Endothelial cell of umbilical vein (primary cell): Measurements from ENCODE around the gene DMD. TPM values are rescaled to one million over a fixed set of nuclear protein-coding genes. Genes with fewer than 3 reads are reported as not detected.

Experiments used
- BruUV-seq: library from RNA; stranded (reverse); fragments of 400-500 nt; replicated peaks from 2 replicates; lab custom pipeline; 2021; lab: Mats Ljungman, UMichigan
- CTCF ChIA-PET: fragments of 300-600, 350-600 bp; sonication (Branson Sonifier 250); formaldehyde crosslinking; loops from one replicate; lab custom pipeline; 2021; ENCODE audit warnings: antibody characterized with exemption, inconsistent platforms; lab: Charles Lee
- POLR2A ChIA-PET: fragments of 300-600, 350-600 bp; sonication (Branson Sonifier 250); formaldehyde crosslinking; loops from one replicate; lab custom pipeline; 2021; ENCODE audit warnings: antibody characterized with exemption, inconsistent platforms; lab: Charles Lee
- DNase-seq: peaks from one replicate; pipeline ENCODE4 v3.0.0-alpha.2; 2011; ENCODE audit warnings: low read depth, low spot score
- FAIRE-seq: peaks from 2 replicates; lab custom pipeline; 2011; peaks lifted over from hg19 to GRCh38; lab: Jason Lieb, UNC
- H2AFZ ChIP-seq: 2 replicates; pipeline ENCODE4 v1.6.0; 2012; ENCODE audit warnings: low read depth, low read length, control low read depth, inconsistent platforms
- H3K27ac ChIP-seq: 2 replicates; pipeline ENCODE4 v1.5.1; 2011; ENCODE audit warnings: low read depth, mild to moderate bottlenecking, control low read depth, low read length, moderate library complexity; ENCODE audit not compliant: insufficient read depth
- H3K27me3 ChIP-seq, 2 experiments: 2 replicates each; pipeline versions ENCODE4 v1.6.0 to v1.6.1; 2011; ENCODE audit warnings: low read length in 2 of 2, mixed read lengths in 1 of 2; ENCODE audit not compliant: control insufficient read depth in 2 of 2, insufficient read depth in 2 of 2
- H3K36me3 ChIP-seq, 2 experiments: 2 replicates in 1 of 2; 3 replicates in 1 of 2; pipeline ENCODE4 v1.5.1; 2011; ENCODE audit warnings: low read length in 2 of 2, mild to moderate bottlenecking in 1 of 2, moderate library complexity in 1 of 2; ENCODE audit not compliant: control insufficient read depth in 2 of 2, insufficient read depth in 2 of 2; ENCODE audit errors: extremely low read depth in 1 of 2
- H3K4me1 ChIP-seq: 3 replicates; pipeline ENCODE4 v1.5.1; 2011; ENCODE audit warnings: mild to moderate bottlenecking, low read length; ENCODE audit not compliant: control insufficient read depth, insufficient read depth; ENCODE audit errors: extremely low read depth
- H3K4me2 ChIP-seq: 2 replicates; pipeline ENCODE4 v1.6.1; 2011; ENCODE audit warnings: low read length, control low read depth, mixed read lengths; ENCODE audit not compliant: insufficient read depth
- H3K4me3 ChIP-seq, 3 experiments: fragments of 200-600 bp in 1 of 3; sonication (generic), shearing (Covaris generic) in 1 of 3; replicated peaks in 1 of 3; 2 replicates each; pipeline ENCODE4 v1.5.1; 2011 to 2016; ENCODE audit warnings: control low read depth in 3 of 3, low read length in 3 of 3, mild to moderate bottlenecking in 2 of 3, inconsistent platforms in 1 of 3, low read depth in 1 of 3, moderate library complexity in 1 of 3; ENCODE audit not compliant: insufficient read depth in 1 of 3
- H3K79me2 ChIP-seq: 2 replicates; pipeline ENCODE4 v1.6.0; 2012; ENCODE audit warnings: low read length, inconsistent platforms; ENCODE audit not compliant: control insufficient read depth, insufficient read depth
- H3K9ac ChIP-seq: replicated peaks from 2 replicates; pipeline ENCODE3; 2011; ENCODE audit warnings: low read length, control low read depth; ENCODE audit not compliant: insufficient read depth; ENCODE audit errors: extremely low read depth
- H3K9me1 ChIP-seq: replicated peaks from 3 replicates; pipeline ENCODE4 v1.6.0; 2011; ENCODE audit warnings: mild to moderate bottlenecking, low read length; ENCODE audit not compliant: control insufficient read depth, insufficient read depth; ENCODE audit errors: extremely low read depth
- H3K9me3 ChIP-seq: replicated peaks from 2 replicates; pipeline ENCODE4 v1.5.1; 2012; ENCODE audit warnings: low read length, inconsistent platforms; ENCODE audit not compliant: control insufficient read depth, insufficient read depth
- H4K20me1 ChIP-seq: replicated peaks from 2 replicates; pipeline ENCODE3; 2011; ENCODE audit warnings: mild to moderate bottlenecking, low read length; ENCODE audit not compliant: control insufficient read depth, insufficient read depth; ENCODE audit errors: extremely low read depth
- EZH2 ChIP-seq: IDR thresholded peaks from 2 replicates; pipeline ENCODE4 v1.6.1; 2012; ENCODE audit warnings: borderline replicate concordance, low read depth, mild to moderate bottlenecking, moderate library complexity, low read length, inconsistent platforms; ENCODE audit not compliant: severe bottlenecking
- FOS ChIP-seq: IDR thresholded peaks from 2 replicates; pipeline ENCODE4 v1.6.1; 2011; ENCODE audit warnings: mild to moderate bottlenecking, low read length, moderate library complexity, borderline replicate concordance; ENCODE audit not compliant: insufficient read depth
- GATA2 ChIP-seq: IDR thresholded peaks from 2 replicates; pipeline ENCODE4 v1.7.0; 2011; ENCODE audit warnings: low read depth, mild to moderate bottlenecking, moderate library complexity, mixed read lengths, low read length; ENCODE audit not compliant: insufficient read length, insufficient read depth
- JUN ChIP-seq: IDR thresholded peaks from 2 replicates; pipeline ENCODE4 v1.6.1; 2011; ENCODE audit warnings: borderline replicate concordance, low read depth; ENCODE audit not compliant: insufficient read length, insufficient read depth
- MAX ChIP-seq: IDR thresholded peaks from 2 replicates; pipeline ENCODE4 v1.6.1; 2011; ENCODE audit not compliant: insufficient read depth, insufficient read length
- MYC ChIP-seq: IDR thresholded peaks from one replicate; pipeline ENCODE4 v1.6.1; 2011; ENCODE audit warnings: mild to moderate bottlenecking, low read depth, low read length
- POLR2A ChIP-seq: IDR thresholded peaks from 2 replicates; pipeline ENCODE4 v1.6.1; 2012; ENCODE audit warnings: low read depth, mild to moderate bottlenecking, control low read depth, low read length
- POLR2AphosphoS5 ChIP-seq: IDR thresholded peaks from 2 replicates; pipeline ENCODE4 v1.6.1; 2012; ENCODE audit warnings: low read depth, mild to moderate bottlenecking, control low read depth, low read length, moderate library complexity; ENCODE audit not compliant: insufficient read depth
- dilution Hi-C: fragments of 300-500 bp; cut with MboI; formaldehyde crosslinking; loops from one replicate; pipeline ENCODE4 v1.15.0; 2019; ENCODE audit warnings: low sequenced_read_pairs; ENCODE audit not compliant: extremely low pct_ligation_motif_present
- intact Hi-C: fragments of 100-400 bp; cut with micrococcal nuclease; formaldehyde crosslinking; loops from one replicate; pipeline ENCODE4 v1.10.0; 2022
- polyA plus RNA-seq, 4 experiments: library from polyadenylated mRNA; depleted of rRNA in 3 of 4; stranded (reverse) in 3 of 4; unstranded in 1 of 4; fragments of >200 nt; gene quantifications; 2 replicates each; pipeline versions ENCODE4 v1.2.1 to v1.2.3, GENCODE V29; 2011 to 2012; ENCODE audit warnings: missing spikeins in 1 of 4
- total RNA-seq: library from RNA; stranded (reverse); gene quantifications from 2 replicates; pipeline ENCODE4 v1.2.3, GENCODE V29; 2021
- TF ChIP-seq, protein P1 (sequence below), 2 donors: IDR thresholded peaks; 1 replicate in 1 of 2; 2 replicates in 1 of 2; pipeline ENCODE4 v1.5.1; 2011; ENCODE audit warnings: low read length in 2 of 2, mild to moderate bottlenecking in 2 of 2, moderate library complexity in 2 of 2, control low read depth in 1 of 2, inconsistent platforms in 1 of 2, low read depth in 1 of 2; ENCODE audit not compliant: insufficient read depth in 1 of 2; ENCODE audit errors: extremely low read depth in 1 of 2

DMD gene
- total and polyA plus RNA-seq, 2 donors (not counting 3 experiments of a cell fraction or from before 2014, with no cell fraction given), result 7.3 to 9.0 TPM

DNA sequence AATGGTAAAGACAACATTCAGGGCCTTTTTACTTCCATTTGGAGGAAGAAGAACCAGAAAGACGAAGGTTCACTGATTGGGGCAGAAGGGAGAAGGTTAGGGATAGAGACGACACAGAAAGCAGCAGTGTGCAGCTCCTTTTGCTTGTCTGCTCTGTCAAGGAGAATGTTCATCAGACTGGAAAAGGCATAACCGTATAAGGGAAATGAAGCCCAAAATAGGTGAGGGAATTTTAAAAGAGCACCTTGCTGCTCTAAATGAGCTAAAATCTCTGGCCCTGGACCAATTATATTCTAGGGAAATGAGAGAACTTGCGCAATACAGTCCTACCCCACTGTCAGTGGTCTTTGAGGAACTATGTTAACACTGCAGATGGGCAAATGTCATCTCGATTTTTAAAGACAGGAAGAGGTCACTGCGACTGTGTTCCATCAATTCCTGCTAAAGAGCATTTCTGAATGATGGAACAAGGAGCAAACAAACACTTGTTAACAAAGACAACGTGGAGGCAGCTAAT lies 1229.7 kb downstream of the DMD start:
- dilution Hi-C loops (no loop called here), intact Hi-C loops (no loop called here)
- POLR2A ChIA-PET, result no interaction called here
- Histone ChIP-seq H3K4me1 (no peaks in the 10 kb centered on the region), H4K20me1 (no peaks in the 10 kb centered on the region), H3K36me3 (no peaks in the 10 kb centered on the region), H3K9me1 (no peaks in the 10 kb centered on the region), H3K27me3 (no peaks in the 10 kb centered on the region), H3K4me3 (no peak overlapping the region), H3K27ac (no peak overlapping the region), H3K9ac (no peak overlapping the region), H2AFZ (no peak overlapping the region), H3K4me2 (no peak overlapping the region), H3K9me3 (no peaks in the 10 kb centered on the region), H3K79me2 (no peaks in the 10 kb centered on the region)
- FAIRE-seq (no peak), DNase-seq (no peak)
- CTCF ChIA-PET, result no interaction called here
- no peak for TF ChIP-seq POLR2AphosphoS5
- TF ChIP-seq FOS, result no peak
- no peak for TF ChIP-seq POLR2A
- no peak for TF ChIP-seq JUN
- no peak for TF ChIP-seq GATA2
- no peak for TF ChIP-seq MYC
- no peak for TF ChIP-seq EZH2
- TF ChIP-seq, protein P1, sequence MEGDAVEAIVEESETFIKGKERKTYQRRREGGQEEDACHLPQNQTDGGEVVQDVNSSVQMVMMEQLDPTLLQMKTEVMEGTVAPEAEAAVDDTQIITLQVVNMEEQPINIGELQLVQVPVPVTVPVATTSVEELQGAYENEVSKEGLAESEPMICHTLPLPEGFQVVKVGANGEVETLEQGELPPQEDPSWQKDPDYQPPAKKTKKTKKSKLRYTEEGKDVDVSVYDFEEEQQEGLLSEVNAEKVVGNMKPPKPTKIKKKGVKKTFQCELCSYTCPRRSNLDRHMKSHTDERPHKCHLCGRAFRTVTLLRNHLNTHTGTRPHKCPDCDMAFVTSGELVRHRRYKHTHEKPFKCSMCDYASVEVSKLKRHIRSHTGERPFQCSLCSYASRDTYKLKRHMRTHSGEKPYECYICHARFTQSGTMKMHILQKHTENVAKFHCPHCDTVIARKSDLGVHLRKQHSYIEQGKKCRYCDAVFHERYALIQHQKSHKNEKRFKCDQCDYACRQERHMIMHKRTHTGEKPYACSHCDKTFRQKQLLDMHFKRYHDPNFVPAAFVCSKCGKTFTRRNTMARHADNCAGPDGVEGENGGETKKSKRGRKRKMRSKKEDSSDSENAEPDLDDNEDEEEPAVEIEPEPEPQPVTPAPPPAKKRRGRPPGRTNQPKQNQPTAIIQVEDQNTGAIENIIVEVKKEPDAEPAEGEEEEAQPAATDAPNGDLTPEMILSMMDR (IDR thresholded peaks at IDR 0.05; ENCODE audit: extremely low read depth in 1 of 2, insufficient read depth in 1 of 2, low read depth in 1 of 2, low read length in 2 of 2), result no peak
- no peak for TF ChIP-seq MAX
- BruUV-seq, result no TSS peak
